ENCODE data around the gene ACOT6. TPM values are rescaled to one million over a fixed set of nuclear protein-coding genes. Genes with fewer than 3 reads are reported as not detected.

ACOT6 gene
- total and polyA plus RNA-seq, 8 donors = not detected

- Histone ChIP-seq H3K36me3 (no peaks in the 10 kb centered on the region), H3K27ac (peak overlapping the region in 1 of 5 donors; percentile 87), H3K27me3 (no peaks in the 10 kb centered on the region), H3K4me3 (peak overlapping the region in 3 of 4 donors; percentile 56 to 76 (median 64)), H3K4me1 (peaks cover 7 to 17% (median 10%) of the 10 kb centered on the region in 4 donors), H3K9me3 (no peaks in the 10 kb centered on the region)
- DNase-seq = no peak
- intact Hi-C loops (cut with DNase I; ENCODE audit: low total_unique reads) = no loop called here
- TF ChIP-seq CTCF (IDR thresholded peaks at IDR 0.05) (no peak), POLR2A (IDR thresholded peaks at IDR 0.05) (no peak), POLR2AphosphoS5 (IDR thresholded peaks at IDR 0.05) (no peak), EP300 (IDR thresholded peaks at IDR 0.05) (no peak)
- 64 to 84% (median 79%) methylated on average over 3 of the region's 3 CpGs for WGBS, 5 donors
These were observed 1.2 kb downstream of the ACOT6 start for GRCh38 chr14:73613419-73613963.

GRCh38 chr14:73616831-73617230, 4.5 kb downstream of the ACOT6 start:
- H3K4me1 ChIP-seq = peaks cover 6 to 14% (median 10%) of the 10 kb centered on the region in 4 donors
- DNase-seq = no peak
- intact Hi-C loops (cut with DNase I; ENCODE audit: low total_unique reads) = no loop called here
- no peaks in the 10 kb centered on the region for H3K9me3 ChIP-seq
- WGBS, 5 donors = 64 to 79% (median 77%) methylated on average over 4 of the region's 4 CpGs
- H3K27me3 ChIP-seq = no peaks in the 10 kb centered on the region
- no peaks in the 10 kb centered on the region for H3K36me3 ChIP-seq
- H3K27ac ChIP-seq = no peak overlapping the region
- H3K4me3 ChIP-seq = no peak overlapping the region
- TF ChIP-seq EP300 (IDR thresholded peaks at IDR 0.05) (no peak), POLR2AphosphoS5 (IDR thresholded peaks at IDR 0.05) (no peak), CTCF (IDR thresholded peaks at IDR 0.05) (no peak), POLR2A (IDR thresholded peaks at IDR 0.05) (no peak)

GRCh38 chr14:73619524-73619923, 7.2 kb downstream of the ACOT6 start:
- no peak for DNase-seq
- 35 to 65% (median 50%) methylated on average over 1 of the region's 1 CpG for WGBS, 5 donors
- no peak overlapping the region for H3K27ac ChIP-seq
- no peaks in the 10 kb centered on the region for H3K9me3 ChIP-seq
- H3K4me3 ChIP-seq = no peak overlapping the region
- no peak for TF ChIP-seq POLR2AphosphoS5 (IDR thresholded peaks at IDR 0.05)
- no peak for TF ChIP-seq POLR2A (IDR thresholded peaks at IDR 0.05)
- no peak for TF ChIP-seq CTCF (IDR thresholded peaks at IDR 0.05)
- TF ChIP-seq EP300 (IDR thresholded peaks at IDR 0.05) = no peak
- no peaks in the 10 kb centered on the region for H3K36me3 ChIP-seq
- intact Hi-C loops (cut with DNase I; ENCODE audit: low total_unique reads) = no loop called here
- H3K4me1 ChIP-seq = no peaks in the 10 kb centered on the region
- no peaks in the 10 kb centered on the region for H3K27me3 ChIP-seq

- Histone ChIP-seq H3K4me1 (no peaks in the 10 kb centered on the region), H3K36me3 (no peaks in the 10 kb centered on the region), H3K27ac (no peak overlapping the region), H3K27me3 (no peaks in the 10 kb centered on the region), H3K4me3 (no peak overlapping the region), H3K9me3 (no peaks in the 10 kb centered on the region)
- WGBS, 5 donors = 84 to 89% (median 88%) methylated on average over 10 of the region's 10 CpGs
- TF ChIP-seq POLR2A (IDR thresholded peaks at IDR 0.05) (no peak), EP300 (IDR thresholded peaks at IDR 0.05) (no peak), POLR2AphosphoS5 (IDR thresholded peaks at IDR 0.05) (no peak), CTCF (IDR thresholded peaks at IDR 0.05) (no peak)
- intact Hi-C loops (cut with DNase I; ENCODE audit: low total_unique reads) = no loop called here
- no peak for DNase-seq
These were observed 8.0 kb downstream of the ACOT6 start for GRCh38 chr14:73620268-73620667.

Data from stomach (tissue), 9 donors.